Measurements from ENCODE around the gene NFIC.

NFIC gene

DNA sequence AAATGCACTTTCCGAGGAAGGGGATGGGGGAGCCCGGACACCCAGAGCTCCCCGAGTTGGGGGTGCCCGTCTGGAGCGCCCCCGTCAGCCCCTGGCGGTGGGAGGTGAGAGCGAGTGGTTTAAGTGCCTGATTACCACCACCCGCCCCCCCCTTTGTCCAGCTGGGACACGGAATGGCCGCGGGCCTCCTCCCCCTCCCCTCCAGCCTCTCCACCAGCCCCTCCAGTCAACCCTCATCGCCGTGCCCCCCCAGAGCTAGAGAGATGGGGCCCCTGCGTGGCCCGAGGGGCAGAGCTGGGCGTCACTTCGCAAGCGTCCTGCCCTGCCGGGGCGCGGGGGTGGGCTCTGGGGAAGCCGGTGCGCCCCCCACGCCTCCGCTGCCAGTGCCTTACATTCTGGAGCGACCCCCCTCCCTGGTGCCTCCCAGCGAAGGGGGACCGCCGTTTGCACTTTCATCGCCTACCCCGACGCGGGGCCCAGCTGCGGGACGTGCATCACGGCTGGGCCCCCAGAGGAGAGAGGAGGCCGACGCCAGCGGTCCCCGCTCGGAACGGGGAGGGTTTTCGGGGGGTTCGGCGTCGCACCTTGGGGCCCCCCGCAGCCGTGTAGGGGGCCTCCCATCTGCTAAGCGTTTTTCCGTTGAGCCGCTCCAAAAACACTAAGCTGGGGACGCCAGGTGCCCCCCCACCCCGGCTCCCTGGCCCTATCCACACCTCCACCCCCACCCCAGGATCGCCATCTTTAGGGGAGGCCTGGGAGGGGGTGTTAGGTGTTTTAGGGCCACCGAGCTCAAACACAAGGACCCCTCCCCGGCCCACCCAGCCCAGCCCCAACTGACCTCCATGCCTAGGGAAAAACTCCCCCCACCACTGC lies 97.6 kb downstream of the NFIC start:
- Histone ChIP-seq H3K9me3 (ENCODE audit: control insufficient read depth, low read length) (no peaks in the 10 kb centered on the region), H3K9ac (ENCODE audit: low read length) (no peak overlapping the region), H2AK5ac (ENCODE audit: low read length, severe bottlenecking) (no peak overlapping the region), H3K4me1 (ENCODE audit: control insufficient read depth, insufficient read depth, low read depth, low read length) (peaks cover 35% of the 10 kb centered on the region), H2BK120ac (ENCODE audit: low read depth, low read length) (no peak overlapping the region), H3K4ac (ENCODE audit: low read depth in 1 of 2, low read length in 2 of 2) (peak overlapping the region in 1 of 2 experiments; percentile 35), H3K36me3 (ENCODE audit: control insufficient read depth in 1 of 2, insufficient read depth in 2 of 2, low read depth in 1 of 2, low read length in 2 of 2) (peaks cover 31 to 41% of the 10 kb centered on the region in 2 experiments), H3K27me3 (ENCODE audit: control insufficient read depth in 1 of 2, insufficient read depth in 1 of 2, low read length in 2 of 2) (no peaks in the 10 kb centered on the region), H3K27ac (ENCODE audit: low read length, poor library complexity, severe bottlenecking) (no peak overlapping the region), H2BK15ac (ENCODE audit: low read depth, poor library complexity, severe bottlenecking) (peak overlapping the region; percentile 67), H4K91ac (ENCODE audit: low read length) (peak overlapping the region; percentile 67), H3K23ac (ENCODE audit: low read length in 2 of 2) (no peak overlapping the region), H2BK5ac (ENCODE audit: low read depth, low read length, poor library complexity, severe bottlenecking) (no peak overlapping the region), H3K4me3 (ENCODE audit: insufficient read depth in 1 of 2, low read depth in 1 of 2, low read length in 2 of 2) (no peak overlapping the region), H2BK12ac (ENCODE audit: low read length in 2 of 2) (peak overlapping the region in 1 of 2 experiments; percentile 59), H3K18ac (ENCODE audit: low read depth in 1 of 2, low read length in 2 of 2) (peak overlapping the region; percentile 31 to 74), H2AFZ (ENCODE audit: low read depth, low read length) (no peak overlapping the region), H4K8ac (ENCODE audit: low read length) (peak overlapping the region; percentile 60), H3K14ac (ENCODE audit: low read length in 2 of 2) (peak overlapping the region in 1 of 2 experiments; percentile 31), H3K79me1 (replicated peaks; ENCODE audit: low read length, poor library complexity, severe bottlenecking) (peaks cover 18% of the 10 kb centered on the region), H3K4me2 (ENCODE audit: low read length, poor library complexity, severe bottlenecking) (no peak overlapping the region)
- 45% methylated on average over 35 of the region's 57 CpGs for WGBS
- no peak for DNase-seq

DNA sequence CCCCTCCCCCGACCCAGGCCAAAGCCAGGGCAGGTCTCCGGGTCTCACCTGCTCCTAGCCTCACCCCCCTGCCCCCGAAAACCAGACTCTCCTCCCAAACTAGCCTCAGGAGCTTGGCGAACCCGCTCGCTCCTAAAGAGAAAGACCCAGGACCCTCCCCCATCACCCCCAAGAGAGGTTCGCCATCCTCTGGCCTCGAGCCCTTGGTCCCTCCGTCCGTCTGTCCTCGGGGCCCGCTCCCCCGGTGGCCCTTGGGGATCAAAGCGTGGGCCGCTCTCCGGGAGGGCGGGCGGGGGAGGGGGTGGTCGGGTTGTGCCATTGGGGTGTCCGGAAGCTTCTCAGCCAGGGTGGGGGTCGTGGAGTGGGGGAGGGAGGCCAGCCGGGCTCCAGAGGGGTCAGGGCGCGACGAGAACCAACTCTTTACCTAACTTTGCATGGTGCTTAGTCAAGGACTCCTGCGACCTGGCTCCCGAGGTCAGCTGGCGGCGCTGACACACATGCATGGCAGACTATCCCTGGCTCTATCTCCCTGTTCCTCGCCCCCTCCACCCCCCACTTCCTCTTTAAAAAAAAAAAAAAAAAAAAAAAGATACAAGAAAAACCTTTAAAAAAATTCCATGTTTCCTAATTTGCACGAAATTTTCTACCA lies 98.3 kb downstream of the NFIC start:
- Histone ChIP-seq H3K4ac (ENCODE audit: low read depth in 1 of 2, low read length in 2 of 2) (peak overlapping the region in 1 of 2 experiments; percentile 35), H4K8ac (ENCODE audit: low read length) (no peak overlapping the region), H3K9ac (ENCODE audit: low read length) (no peak overlapping the region), H3K18ac (ENCODE audit: low read depth in 1 of 2, low read length in 2 of 2) (no peak overlapping the region), H2AFZ (ENCODE audit: low read depth, low read length) (no peak overlapping the region), H2BK12ac (ENCODE audit: low read length in 2 of 2) (peak overlapping the region in 1 of 2 experiments; percentile 60), H2BK5ac (ENCODE audit: low read depth, low read length, poor library complexity, severe bottlenecking) (no peak overlapping the region), H2BK15ac (ENCODE audit: low read depth, poor library complexity, severe bottlenecking) (peak overlapping the region; percentile 67), H3K4me3 (ENCODE audit: insufficient read depth in 1 of 2, low read depth in 1 of 2, low read length in 2 of 2) (no peak overlapping the region), H3K14ac (ENCODE audit: low read length in 2 of 2) (no peak overlapping the region), H3K23ac (ENCODE audit: low read length in 2 of 2) (no peak overlapping the region), H4K91ac (ENCODE audit: low read length) (no peak overlapping the region), H3K4me1 (ENCODE audit: control insufficient read depth, insufficient read depth, low read depth, low read length) (peaks cover 28% of the 10 kb centered on the region), H3K27me3 (ENCODE audit: control insufficient read depth in 1 of 2, insufficient read depth in 1 of 2, low read length in 2 of 2) (no peaks in the 10 kb centered on the region), H2BK120ac (ENCODE audit: low read depth, low read length) (no peak overlapping the region), H3K36me3 (ENCODE audit: control insufficient read depth in 1 of 2, insufficient read depth in 2 of 2, low read depth in 1 of 2, low read length in 2 of 2) (peaks cover 31 to 41% of the 10 kb centered on the region in 2 experiments), H3K79me1 (replicated peaks; ENCODE audit: low read length, poor library complexity, severe bottlenecking) (peaks cover 14% of the 10 kb centered on the region), H2AK5ac (ENCODE audit: low read length, severe bottlenecking) (no peak overlapping the region), H3K4me2 (ENCODE audit: low read length, poor library complexity, severe bottlenecking) (no peak overlapping the region), H3K27ac (ENCODE audit: low read length, poor library complexity, severe bottlenecking) (no peak overlapping the region), H3K9me3 (ENCODE audit: control insufficient read depth, low read length) (no peaks in the 10 kb centered on the region)
- WGBS, result 34% methylated on average over 21 of the region's 31 CpGs
- DNase-seq, result peak; percentile 56

DNA sequence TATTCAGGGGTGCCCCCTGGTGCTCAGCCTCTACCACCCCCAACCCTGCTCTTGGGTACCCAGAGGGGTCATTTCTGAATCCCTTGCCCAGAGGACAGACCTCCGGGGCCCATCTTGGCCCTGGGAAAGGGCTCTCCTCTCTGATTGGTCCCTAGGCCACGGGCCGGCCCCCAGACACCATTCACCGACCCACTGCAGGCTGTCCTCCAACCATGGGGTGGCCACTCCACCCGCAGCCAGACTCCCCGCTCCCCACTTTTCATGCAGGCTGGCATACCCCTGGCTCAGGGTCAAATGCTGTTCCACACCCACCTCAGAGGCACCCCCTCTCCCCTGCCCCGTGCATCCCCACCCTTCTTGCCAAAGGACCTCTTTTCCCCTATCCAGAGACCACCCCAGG lies 99.2 kb downstream of the NFIC start:
- H2BK120ac ChIP-seq (ENCODE audit: low read depth, low read length), result no peak overlapping the region
- no peak overlapping the region for H2BK15ac ChIP-seq (ENCODE audit: low read depth, poor library complexity, severe bottlenecking)
- H3K9me3 ChIP-seq (ENCODE audit: control insufficient read depth, low read length), result no peaks in the 10 kb centered on the region
- H2BK12ac ChIP-seq (ENCODE audit: low read length in 2 of 2), result peak overlapping the region in 1 of 2 experiments; percentile 29
- no peak overlapping the region for H3K14ac ChIP-seq (ENCODE audit: low read length in 2 of 2)
- DNase-seq, result no peak
- H3K4me3 ChIP-seq (ENCODE audit: insufficient read depth in 1 of 2, low read depth in 1 of 2, low read length in 2 of 2), result no peak overlapping the region
- H3K36me3 ChIP-seq (ENCODE audit: control insufficient read depth in 1 of 2, insufficient read depth in 2 of 2, low read depth in 1 of 2, low read length in 2 of 2), result peaks cover 23 to 41% of the 10 kb centered on the region in 2 experiments
- peak overlapping the region; percentile 39 for H4K8ac ChIP-seq (ENCODE audit: low read length)
- no peaks in the 10 kb centered on the region for H3K27me3 ChIP-seq (ENCODE audit: control insufficient read depth in 1 of 2, insufficient read depth in 1 of 2, low read length in 2 of 2)
- H3K23ac ChIP-seq (ENCODE audit: low read length in 2 of 2), result no peak overlapping the region
- H3K4me2 ChIP-seq (ENCODE audit: low read length, poor library complexity, severe bottlenecking), result no peak overlapping the region
- H3K4ac ChIP-seq (ENCODE audit: low read depth in 1 of 2, low read length in 2 of 2), result no peak overlapping the region
- WGBS, result 55% methylated on average over 7 of the region's 7 CpGs
- H3K9ac ChIP-seq (ENCODE audit: low read length), result no peak overlapping the region
- H3K27ac ChIP-seq (ENCODE audit: low read length, poor library complexity, severe bottlenecking), result no peak overlapping the region
- peaks cover 8% of the 10 kb centered on the region for H3K79me1 ChIP-seq (replicated peaks; ENCODE audit: low read length, poor library complexity, severe bottlenecking)
- no peak overlapping the region for H2BK5ac ChIP-seq (ENCODE audit: low read depth, low read length, poor library complexity, severe bottlenecking)
- H2AFZ ChIP-seq (ENCODE audit: low read depth, low read length), result no peak overlapping the region
- H3K4me1 ChIP-seq (ENCODE audit: control insufficient read depth, insufficient read depth, low read depth, low read length), result peaks cover 23% of the 10 kb centered on the region
- no peak overlapping the region for H3K18ac ChIP-seq (ENCODE audit: low read depth in 1 of 2, low read length in 2 of 2)
- peak overlapping the region; percentile 45 for H2AK5ac ChIP-seq (ENCODE audit: low read length, severe bottlenecking)
- peak overlapping the region; percentile 46 for H4K91ac ChIP-seq (ENCODE audit: low read length)

DNA sequence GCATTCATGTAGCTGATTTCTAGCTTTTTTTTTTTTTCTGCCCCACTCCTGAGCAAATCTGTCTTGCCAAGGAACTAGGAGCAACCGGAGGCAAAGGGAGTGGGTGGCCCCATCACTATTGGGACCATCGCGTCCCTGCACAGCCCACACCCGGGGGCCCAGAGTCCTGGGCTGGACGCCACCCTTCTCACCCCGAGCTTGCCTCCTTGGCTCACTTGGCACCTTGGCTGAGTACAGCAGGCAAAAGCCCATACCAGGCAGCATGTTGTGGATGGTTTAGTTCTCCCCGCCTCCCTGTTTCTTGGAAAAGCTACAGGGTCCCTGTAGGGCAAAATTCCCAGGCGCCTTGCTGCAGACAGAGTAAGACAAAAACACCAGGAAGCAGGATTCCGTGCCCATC lies 100.3 kb downstream of the NFIC start:
- Histone ChIP-seq H2BK120ac (ENCODE audit: low read depth, low read length) (no peak overlapping the region), H2AFZ (ENCODE audit: low read depth, low read length) (no peak overlapping the region), H3K27ac (ENCODE audit: low read length, poor library complexity, severe bottlenecking) (no peak overlapping the region), H4K91ac (ENCODE audit: low read length) (no peak overlapping the region), H2BK5ac (ENCODE audit: low read depth, low read length, poor library complexity, severe bottlenecking) (no peak overlapping the region), H3K9ac (ENCODE audit: low read length) (no peak overlapping the region), H3K36me3 (ENCODE audit: control insufficient read depth in 1 of 2, insufficient read depth in 2 of 2, low read depth in 1 of 2, low read length in 2 of 2) (peaks cover 16 to 35% of the 10 kb centered on the region in 2 experiments), H2BK12ac (ENCODE audit: low read length in 2 of 2) (no peak overlapping the region), H3K9me3 (ENCODE audit: control insufficient read depth, low read length) (no peaks in the 10 kb centered on the region), H3K18ac (ENCODE audit: low read depth in 1 of 2, low read length in 2 of 2) (no peak overlapping the region), H4K8ac (ENCODE audit: low read length) (no peak overlapping the region), H2AK5ac (ENCODE audit: low read length, severe bottlenecking) (no peak overlapping the region), H3K4me2 (ENCODE audit: low read length, poor library complexity, severe bottlenecking) (no peak overlapping the region), H3K14ac (ENCODE audit: low read length in 2 of 2) (no peak overlapping the region), H3K4me1 (ENCODE audit: control insufficient read depth, insufficient read depth, low read depth, low read length) (peaks cover 20% of the 10 kb centered on the region), H3K4me3 (ENCODE audit: insufficient read depth in 1 of 2, low read depth in 1 of 2, low read length in 2 of 2) (no peak overlapping the region), H2BK15ac (ENCODE audit: low read depth, poor library complexity, severe bottlenecking) (no peak overlapping the region), H3K27me3 (ENCODE audit: control insufficient read depth in 1 of 2, insufficient read depth in 1 of 2, low read length in 2 of 2) (no peaks in the 10 kb centered on the region), H3K4ac (ENCODE audit: low read depth in 1 of 2, low read length in 2 of 2) (no peak overlapping the region), H3K79me1 (replicated peaks; ENCODE audit: low read length, poor library complexity, severe bottlenecking) (peaks cover 6% of the 10 kb centered on the region), H3K23ac (ENCODE audit: low read length in 2 of 2) (no peak overlapping the region)
- DNase-seq, result no peak
- WGBS, result 91% methylated on average over 9 of the region's 9 CpGs

Data from mesenchymal stem cell (in vitro differentiated cells and primary cell).